GM12873 (cell line): ENCODE measurements around the gene LIPC.

Experiments
- TF ChIP-seq, protein P1 (sequence below): IDR thresholded peaks from 2 replicates; pipeline ENCODE4 v1.5.1; 2012; ENCODE audit warnings: low read depth, mild to moderate bottlenecking, moderate library complexity, low read length, control low read depth; ENCODE audit not compliant: insufficient read depth; ENCODE audit errors: missing control alignments

LIPC gene

DNA sequence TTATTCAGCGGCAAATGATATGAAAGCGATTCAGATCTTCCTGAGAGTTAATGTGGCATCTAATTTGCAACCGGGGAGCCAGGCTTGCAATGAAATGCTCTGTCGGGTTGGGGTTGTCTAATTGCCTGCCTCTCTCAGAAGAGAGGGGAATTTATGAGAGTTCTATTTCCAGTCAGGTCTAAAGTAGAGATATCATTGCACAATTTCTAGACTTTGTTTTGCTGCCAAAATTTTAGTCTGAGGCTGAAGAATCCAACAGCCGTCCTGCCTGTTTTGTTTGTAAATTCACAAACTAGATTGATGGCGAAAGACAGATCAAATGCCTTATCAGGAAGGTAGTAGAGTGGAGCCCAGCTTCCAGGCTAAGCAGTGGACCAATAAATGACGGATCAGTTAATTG lies 610 bp downstream of the LIPC start:
- TF ChIP-seq, protein P1, sequence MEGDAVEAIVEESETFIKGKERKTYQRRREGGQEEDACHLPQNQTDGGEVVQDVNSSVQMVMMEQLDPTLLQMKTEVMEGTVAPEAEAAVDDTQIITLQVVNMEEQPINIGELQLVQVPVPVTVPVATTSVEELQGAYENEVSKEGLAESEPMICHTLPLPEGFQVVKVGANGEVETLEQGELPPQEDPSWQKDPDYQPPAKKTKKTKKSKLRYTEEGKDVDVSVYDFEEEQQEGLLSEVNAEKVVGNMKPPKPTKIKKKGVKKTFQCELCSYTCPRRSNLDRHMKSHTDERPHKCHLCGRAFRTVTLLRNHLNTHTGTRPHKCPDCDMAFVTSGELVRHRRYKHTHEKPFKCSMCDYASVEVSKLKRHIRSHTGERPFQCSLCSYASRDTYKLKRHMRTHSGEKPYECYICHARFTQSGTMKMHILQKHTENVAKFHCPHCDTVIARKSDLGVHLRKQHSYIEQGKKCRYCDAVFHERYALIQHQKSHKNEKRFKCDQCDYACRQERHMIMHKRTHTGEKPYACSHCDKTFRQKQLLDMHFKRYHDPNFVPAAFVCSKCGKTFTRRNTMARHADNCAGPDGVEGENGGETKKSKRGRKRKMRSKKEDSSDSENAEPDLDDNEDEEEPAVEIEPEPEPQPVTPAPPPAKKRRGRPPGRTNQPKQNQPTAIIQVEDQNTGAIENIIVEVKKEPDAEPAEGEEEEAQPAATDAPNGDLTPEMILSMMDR = no peak

DNA sequence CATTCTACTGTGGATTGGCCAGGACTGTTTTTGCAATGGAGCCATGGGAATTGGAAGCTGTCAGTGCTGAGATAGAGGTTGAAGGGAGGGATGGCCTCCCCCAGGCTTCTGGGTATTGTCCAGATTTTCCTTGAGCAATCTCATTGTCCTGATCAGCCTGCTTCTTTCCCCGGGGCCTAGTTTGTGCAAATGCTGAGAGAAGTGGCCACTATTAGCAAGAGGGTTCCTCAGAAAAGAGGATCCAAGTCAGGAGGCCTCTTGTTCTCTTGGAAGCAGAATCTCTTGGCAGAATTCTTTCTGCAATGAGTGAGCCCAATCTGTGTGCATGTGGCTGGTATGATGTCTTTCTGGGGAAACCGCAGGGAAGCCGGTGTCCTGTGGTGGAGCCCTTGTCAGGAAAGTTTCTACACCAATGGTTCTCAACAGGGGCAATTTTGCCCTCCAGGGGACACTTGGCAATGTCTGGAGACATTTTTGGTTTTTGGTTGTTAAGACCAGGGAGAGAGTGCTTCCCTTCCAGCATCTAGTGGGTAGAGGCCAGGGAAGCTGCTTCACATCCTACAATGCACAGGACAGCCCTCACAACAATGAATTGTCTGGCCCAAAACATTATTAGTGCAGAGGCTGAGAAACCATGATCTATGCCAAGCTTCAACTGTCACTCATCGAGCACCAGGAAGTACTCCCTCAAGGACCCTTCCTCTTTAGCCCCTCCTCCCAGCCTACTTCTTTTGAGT lies 2.0 kb downstream of the LIPC start:
- TF ChIP-seq, protein P1 = no peak

DNA sequence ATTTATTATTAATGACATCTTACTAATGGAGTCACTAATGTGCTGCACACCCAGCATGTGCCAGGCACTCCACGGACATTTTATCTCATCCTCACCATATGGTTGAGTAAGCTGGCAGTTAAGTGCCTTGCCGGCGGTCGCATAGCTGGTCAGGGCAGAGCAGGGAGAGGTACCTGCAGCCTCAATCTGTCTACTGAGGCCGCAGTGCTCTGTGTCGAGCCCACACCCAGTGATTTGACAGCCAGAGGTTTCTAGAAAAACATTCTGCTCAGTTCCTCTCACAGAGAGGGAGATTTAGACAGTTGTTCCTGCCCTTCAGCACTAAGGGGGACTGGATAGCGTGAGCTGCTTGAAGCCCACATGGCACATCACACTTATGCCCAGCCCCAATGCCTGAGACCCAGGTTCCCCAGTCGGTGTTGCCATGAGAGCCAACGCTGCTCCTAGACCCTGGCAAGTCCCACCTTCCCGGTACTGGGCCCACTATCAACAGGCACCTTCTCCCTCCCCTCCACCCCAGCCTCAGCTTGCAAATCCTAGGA lies 2.6 kb downstream of the LIPC start:
- TF ChIP-seq, protein P1 = no peak

DNA sequence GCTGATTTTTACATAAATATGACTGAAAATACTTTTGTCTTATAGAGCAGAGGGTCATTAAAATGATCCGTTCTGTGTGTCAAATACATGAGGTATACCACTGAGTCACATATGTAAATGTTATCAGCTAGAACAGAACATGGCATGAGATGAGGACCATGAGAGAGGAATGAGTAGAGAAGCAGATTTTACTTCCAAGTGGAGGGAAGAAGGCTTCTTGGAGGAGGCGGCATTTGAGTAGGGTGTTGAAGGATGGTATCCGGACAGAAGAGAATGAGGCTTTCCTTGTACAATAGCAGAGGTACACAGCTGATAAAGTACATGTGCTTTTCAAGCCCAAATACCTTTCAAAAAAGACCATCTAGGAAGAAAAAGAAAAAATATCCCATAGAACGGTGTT lies 4.8 kb downstream of the LIPC start:
- TF ChIP-seq, protein P1 = no peak

DNA sequence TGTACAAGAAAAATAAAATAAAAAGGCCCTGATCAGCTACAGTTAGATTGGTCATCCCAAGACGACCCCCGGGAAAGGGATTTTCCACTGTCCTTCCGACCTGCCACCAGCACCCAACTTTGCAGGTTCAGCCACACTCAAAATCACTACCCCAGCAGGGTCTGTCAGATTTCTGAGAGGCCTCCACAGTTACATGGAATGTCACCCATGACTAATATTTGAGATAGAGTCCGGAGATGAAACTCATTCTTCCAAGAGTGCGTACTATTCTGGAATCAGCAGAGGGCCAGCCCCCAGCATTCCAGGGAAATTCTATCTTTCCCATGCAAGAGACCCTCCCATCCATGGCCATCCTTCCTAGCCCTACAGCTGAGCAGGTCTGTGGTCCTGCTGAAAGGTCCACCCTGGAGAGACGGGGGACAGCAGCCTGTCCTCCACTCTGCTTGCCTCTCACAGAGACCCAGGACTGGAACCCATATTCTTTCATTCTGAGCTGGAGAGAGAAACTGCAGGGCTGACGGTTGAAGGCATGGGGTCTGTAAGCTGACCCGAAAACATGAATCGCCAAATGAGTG lies 5.8 kb downstream of the LIPC start:
- TF ChIP-seq, protein P1 = no peak

DNA sequence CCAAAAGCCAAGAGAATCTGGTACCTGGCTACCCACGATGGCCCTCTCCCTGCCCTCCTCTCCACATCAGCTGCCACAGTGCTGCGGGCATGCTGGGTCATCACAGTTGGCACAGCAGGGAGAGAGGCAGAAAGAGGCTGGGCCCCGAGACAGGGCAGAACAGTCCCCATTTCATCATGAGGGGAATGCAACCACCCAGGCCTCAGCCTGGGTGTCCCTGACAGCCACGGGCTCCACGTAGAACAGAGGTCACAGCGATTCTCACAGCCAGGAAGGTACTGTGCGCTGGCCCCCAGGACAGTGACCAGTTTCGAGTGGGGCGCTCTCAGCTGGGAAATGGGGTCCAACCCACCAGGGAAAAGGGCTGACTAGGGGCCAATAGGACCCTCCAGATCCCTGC lies 6.3 kb downstream of the LIPC start:
- TF ChIP-seq, protein P1 = no peak

DNA sequence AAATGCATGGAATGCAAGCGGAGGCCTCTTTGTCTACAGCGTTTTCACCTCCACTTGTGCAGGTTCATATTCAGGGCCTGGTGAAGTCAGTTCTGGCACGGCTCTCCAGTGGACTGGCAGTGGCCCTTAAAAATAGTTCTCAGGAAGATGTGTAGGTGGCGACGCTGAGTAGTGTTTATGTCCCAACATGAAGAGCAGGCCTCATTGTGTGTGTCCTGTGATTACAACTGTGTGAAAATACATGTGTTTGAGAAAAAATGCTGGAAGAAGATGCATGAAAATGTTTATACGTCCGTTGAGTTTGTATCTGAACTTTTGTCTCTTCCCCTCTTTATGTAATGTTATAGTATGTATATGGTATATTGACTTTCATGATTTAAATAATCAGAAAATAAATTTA lies 7.2 kb downstream of the LIPC start:
- TF ChIP-seq, protein P1 = peak; percentile 55
